ENCODE results near the gene ABCC1. TPM values are rescaled to one million over a fixed set of nuclear protein-coding genes. Genes with fewer than 3 reads are reported as not detected.

The ABCC1 gene
- total RNA-seq, 2 donors from 2014 or later: 15.2 to 27.5 TPM

DNA sequence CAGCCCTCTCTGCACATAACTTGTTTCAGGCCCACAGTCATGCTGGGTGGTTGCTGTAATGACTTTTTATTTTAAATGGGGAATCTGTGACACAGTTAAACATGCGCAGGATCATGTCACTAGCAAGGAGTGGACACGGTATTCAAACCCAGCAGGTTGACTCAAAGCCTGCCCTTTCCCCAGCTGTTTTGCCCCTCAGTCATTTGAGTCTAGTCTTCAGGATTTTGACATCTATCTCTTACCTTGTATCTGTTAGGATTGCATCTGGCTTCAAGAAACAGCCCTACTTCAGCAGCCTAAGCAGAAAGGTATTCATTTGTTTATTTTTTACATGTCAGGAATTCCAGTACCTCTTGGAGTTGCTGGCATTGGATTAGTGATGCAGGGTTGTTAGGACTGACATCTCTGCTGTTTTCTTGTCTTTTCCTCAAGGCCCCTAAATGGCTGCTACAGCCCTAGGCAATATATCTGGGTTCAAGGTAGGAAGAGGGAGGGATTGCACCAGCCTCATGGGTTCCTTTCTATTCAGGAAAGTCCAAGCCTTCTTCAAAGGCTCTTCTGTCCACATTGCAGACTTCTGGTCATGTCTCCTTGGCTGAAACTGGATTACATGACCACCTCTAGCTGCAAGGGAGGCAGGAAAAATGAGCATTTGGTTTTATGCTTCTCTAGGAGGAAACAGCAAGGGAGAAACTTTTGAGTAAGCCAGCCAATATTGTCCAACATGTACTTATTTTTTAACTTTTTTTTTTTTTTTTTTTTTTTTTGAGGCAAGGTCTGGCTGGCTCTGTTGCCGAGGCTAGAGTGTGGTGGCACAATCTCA lies 22.8 kb downstream of the ABCC1 start:
- Histone ChIP-seq H3K9me3 (peaks cover 0 to 19% of the 10 kb centered on the region in 2 donors), H3K4me1 (peaks cover 0 to 40% of the 10 kb centered on the region in 2 donors), H3K27ac (no peak overlapping the region), H3K27me3 (no peaks in the 10 kb centered on the region), H3K36me3 (no peaks in the 10 kb centered on the region), H3K4me3 (no peak overlapping the region)
- TF ChIP-seq, protein P1, sequence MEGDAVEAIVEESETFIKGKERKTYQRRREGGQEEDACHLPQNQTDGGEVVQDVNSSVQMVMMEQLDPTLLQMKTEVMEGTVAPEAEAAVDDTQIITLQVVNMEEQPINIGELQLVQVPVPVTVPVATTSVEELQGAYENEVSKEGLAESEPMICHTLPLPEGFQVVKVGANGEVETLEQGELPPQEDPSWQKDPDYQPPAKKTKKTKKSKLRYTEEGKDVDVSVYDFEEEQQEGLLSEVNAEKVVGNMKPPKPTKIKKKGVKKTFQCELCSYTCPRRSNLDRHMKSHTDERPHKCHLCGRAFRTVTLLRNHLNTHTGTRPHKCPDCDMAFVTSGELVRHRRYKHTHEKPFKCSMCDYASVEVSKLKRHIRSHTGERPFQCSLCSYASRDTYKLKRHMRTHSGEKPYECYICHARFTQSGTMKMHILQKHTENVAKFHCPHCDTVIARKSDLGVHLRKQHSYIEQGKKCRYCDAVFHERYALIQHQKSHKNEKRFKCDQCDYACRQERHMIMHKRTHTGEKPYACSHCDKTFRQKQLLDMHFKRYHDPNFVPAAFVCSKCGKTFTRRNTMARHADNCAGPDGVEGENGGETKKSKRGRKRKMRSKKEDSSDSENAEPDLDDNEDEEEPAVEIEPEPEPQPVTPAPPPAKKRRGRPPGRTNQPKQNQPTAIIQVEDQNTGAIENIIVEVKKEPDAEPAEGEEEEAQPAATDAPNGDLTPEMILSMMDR (IDR thresholded peaks at IDR 0.05): no peak
- DNase-seq (ENCODE audit: low spot score): no peak

DNA sequence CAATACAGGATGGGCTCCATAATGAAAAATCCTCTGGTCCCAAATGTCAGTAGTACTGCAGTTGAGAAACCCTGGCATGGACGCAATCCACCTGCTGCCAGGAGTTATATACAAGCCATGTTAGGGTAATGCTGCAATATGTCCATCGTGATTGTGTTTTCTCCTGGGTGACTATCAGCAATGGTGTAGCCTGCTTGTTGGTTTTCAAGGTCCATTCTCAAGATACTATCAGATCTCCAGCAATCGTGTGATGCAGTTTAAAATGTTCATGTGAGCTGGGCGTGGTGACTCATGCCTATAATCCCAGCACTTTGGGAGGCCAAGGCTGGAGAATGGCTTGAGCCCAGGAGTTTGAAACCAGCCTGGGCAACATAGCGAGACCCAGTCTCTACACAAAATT lies 24.0 kb downstream of the ABCC1 start:
- H3K4me3 ChIP-seq: no peak overlapping the region
- H3K27ac ChIP-seq: no peak overlapping the region
- peaks cover 0 to 19% of the 10 kb centered on the region in 2 donors for H3K9me3 ChIP-seq
- DNase-seq (ENCODE audit: low spot score): no peak
- TF ChIP-seq, protein P1 (IDR thresholded peaks at IDR 0.05): no peak
- no peaks in the 10 kb centered on the region for H3K27me3 ChIP-seq
- H3K4me1 ChIP-seq: peaks cover 0 to 43% of the 10 kb centered on the region in 2 donors
- no peaks in the 10 kb centered on the region for H3K36me3 ChIP-seq

DNA sequence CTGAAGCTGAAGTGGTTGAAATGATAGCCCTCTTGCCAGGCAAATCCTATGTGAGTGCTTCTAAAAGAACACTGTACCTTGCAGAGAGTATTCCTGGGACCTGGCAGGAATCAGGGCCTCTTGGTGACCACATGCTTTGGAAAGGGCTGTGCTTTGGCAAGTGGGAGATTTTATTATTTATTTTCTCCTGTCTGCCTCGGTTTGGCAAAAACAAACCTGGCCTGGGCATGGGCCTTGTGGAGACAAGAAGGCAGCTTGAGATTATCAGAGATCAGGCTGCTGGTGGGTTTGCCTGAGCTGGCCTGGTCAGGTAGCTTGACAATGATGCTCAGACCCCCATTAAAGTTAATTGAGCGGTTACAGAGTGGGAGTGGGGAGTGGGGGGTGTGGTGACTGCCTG lies 24.6 kb downstream of the ABCC1 start:
- H3K4me3 ChIP-seq: no peak overlapping the region
- H3K36me3 ChIP-seq: no peaks in the 10 kb centered on the region
- peaks cover 0 to 19% of the 10 kb centered on the region in 2 donors for H3K9me3 ChIP-seq
- no peak overlapping the region for H3K27ac ChIP-seq
- no peaks in the 10 kb centered on the region for H3K27me3 ChIP-seq
- TF ChIP-seq, protein P1 (IDR thresholded peaks at IDR 0.05): no peak
- peaks cover 0 to 43% of the 10 kb centered on the region in 2 donors for H3K4me1 ChIP-seq
- no peak for DNase-seq (ENCODE audit: low spot score)

DNA sequence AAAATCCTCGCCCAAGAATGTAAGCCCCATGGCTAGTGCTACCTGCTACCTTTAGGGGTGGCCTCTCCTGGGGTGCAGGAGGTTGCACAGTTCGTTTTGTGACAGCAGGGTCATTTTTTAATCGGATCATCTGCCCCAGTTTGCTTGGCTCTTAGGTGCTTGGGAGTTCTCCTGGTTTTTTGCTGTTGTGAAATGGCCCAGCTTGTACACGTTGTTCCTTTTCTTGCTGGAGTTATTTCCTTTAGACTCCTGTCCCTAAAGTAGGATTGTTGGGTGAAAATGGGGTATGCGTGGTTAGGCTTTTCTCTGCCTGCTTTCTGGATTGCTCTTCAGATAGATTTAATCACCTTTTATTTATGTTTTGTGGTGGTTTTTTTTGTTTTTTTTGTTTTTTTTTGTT lies 25.8 kb downstream of the ABCC1 start:
- H3K4me3 ChIP-seq: no peak overlapping the region
- H3K27me3 ChIP-seq: no peaks in the 10 kb centered on the region
- DNase-seq (ENCODE audit: low spot score): no peak
- TF ChIP-seq, protein P1 (IDR thresholded peaks at IDR 0.05): no peak
- peak overlapping the region in 1 of 2 donors; percentile 84 for H3K27ac ChIP-seq
- H3K4me1 ChIP-seq: peaks cover 0 to 43% of the 10 kb centered on the region in 2 donors
- no peaks in the 10 kb centered on the region for H3K36me3 ChIP-seq
- peaks cover 0 to 15% of the 10 kb centered on the region in 2 donors for H3K9me3 ChIP-seq

DNA sequence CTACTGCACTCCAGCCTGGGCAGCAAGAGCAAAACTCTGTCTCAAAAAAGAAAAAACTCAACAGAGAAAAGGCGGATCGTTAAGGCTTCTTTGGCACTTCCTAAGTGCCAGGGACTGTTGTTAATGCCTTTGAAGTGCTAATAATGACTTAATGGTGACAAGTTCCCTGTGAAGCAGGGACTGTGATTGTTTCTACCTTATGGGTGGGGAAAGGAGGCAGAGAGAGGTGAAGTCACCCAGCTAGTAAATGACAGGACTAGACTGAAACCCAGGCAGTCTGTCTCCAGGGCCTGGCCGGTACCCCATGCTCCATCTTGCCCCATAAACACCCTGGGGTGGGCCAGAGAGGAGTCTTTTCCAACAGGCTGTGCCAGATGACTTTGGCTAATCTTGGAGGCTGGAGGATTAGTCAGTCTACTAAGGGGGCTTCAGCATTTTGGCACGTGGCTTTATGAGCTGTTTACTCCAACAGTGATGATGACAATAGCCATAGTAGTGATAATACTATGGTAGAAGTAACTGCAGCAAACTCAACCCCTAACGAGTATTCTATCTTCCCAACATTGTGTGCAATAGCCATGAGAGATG lies 26.9 kb downstream of the ABCC1 start:
- peaks cover 0 to 50% of the 10 kb centered on the region in 2 donors for H3K4me1 ChIP-seq
- peak overlapping the region; percentile 70 to 84 for H3K27ac ChIP-seq
- H3K9me3 ChIP-seq: peaks cover 0 to 14% of the 10 kb centered on the region in 2 donors
- TF ChIP-seq, protein P1 (IDR thresholded peaks at IDR 0.05): no peak
- H3K4me3 ChIP-seq: no peak overlapping the region
- H3K27me3 ChIP-seq: no peaks in the 10 kb centered on the region
- no peaks in the 10 kb centered on the region for H3K36me3 ChIP-seq
- DNase-seq (ENCODE audit: low spot score): no peak
